ENCODE measurements around the gene LCORL.
A peak's percentile ranks its signal among the peaks of the same experiment; 100 is the strongest.

The LCORL gene

GRCh38 chr4:18020671-18021469 is 685 bp downstream of the LCORL start:
- Histone ChIP-seq H2BK120ac (ENCODE audit: insufficient read depth, low read length, poor library complexity) (peak overlapping the region; percentile 87), H3K79me1 (ENCODE audit: low read length) (peaks cover 11% of the 10 kb centered on the region), H4K12ac (ENCODE audit: low read depth, low read length) (peak overlapping the region; percentile 89), H4K91ac (ENCODE audit: low read depth, low read length) (peak overlapping the region; percentile 92), H3K9me3 (ENCODE audit: insufficient read depth, low read depth, low read length) (no peaks in the 10 kb centered on the region), H4K8ac (ENCODE audit: low read depth, low read length) (peak overlapping the region; percentile 78), H3K27ac (ENCODE audit: low read depth, low read length) (peak overlapping the region; percentile 89), H3K9ac (ENCODE audit: low read length) (peak overlapping the region; percentile 93), H3K4ac (ENCODE audit: low read depth, low read length) (peak overlapping the region; percentile 85), H3K14ac (ENCODE audit: low read length) (peak overlapping the region; percentile 87), H3K18ac (ENCODE audit: low read length) (peak overlapping the region; percentile 94), H3K27me3 (ENCODE audit: insufficient read depth, low read length) (no peaks in the 10 kb centered on the region), H3K36me3 (ENCODE audit: control insufficient read depth in 1 of 2, insufficient read depth in 2 of 2, low read length in 2 of 2) (no peaks in the 10 kb centered on the region), H3K4me1 (ENCODE audit: control insufficient read depth in 1 of 2, insufficient read depth in 2 of 2, low read length in 2 of 2) (peaks cover 0 to 2% of the 10 kb centered on the region in 2 experiments), H2AFZ (ENCODE audit: insufficient read depth, low read length, poor library complexity) (peak overlapping the region; percentile 97), H2BK12ac (ENCODE audit: low read length) (peak overlapping the region; percentile 68), H2AK5ac (ENCODE audit: low read length) (peak overlapping the region; percentile 7), H3K79me2 (ENCODE audit: control insufficient read depth, insufficient read depth, low read length, poor library complexity) (peaks cover 11% of the 10 kb centered on the region), H3K4me3 (ENCODE audit: low read depth, low read length) (peak overlapping the region; percentile 88), H3K23ac (ENCODE audit: low read length) (no peak overlapping the region), H2BK5ac (ENCODE audit: low read depth, low read length, poor library complexity) (peak overlapping the region; percentile 95), H3K4me2 (ENCODE audit: low read length) (peak overlapping the region; percentile 88)
- peak; percentile 23 to 51 for DNase-seq
- no CpG with 5 or more reads among the region's 90 CpGs for WGBS (ENCODE audit: extremely low coverage, insufficient coverage, insufficient read length)

GRCh38 chr4:18020145-18020670 is 1.3 kb downstream of the LCORL start:
- H4K12ac ChIP-seq (ENCODE audit: low read depth, low read length): no peak overlapping the region
- no peak overlapping the region for H2AK5ac ChIP-seq (ENCODE audit: low read length)
- H3K9ac ChIP-seq (ENCODE audit: low read length): peak overlapping the region; percentile 28
- H3K4me3 ChIP-seq (ENCODE audit: low read depth, low read length): peak overlapping the region; percentile 88
- peaks cover 0 to 2% of the 10 kb centered on the region in 2 experiments for H3K4me1 ChIP-seq (ENCODE audit: control insufficient read depth in 1 of 2, insufficient read depth in 2 of 2, low read length in 2 of 2)
- H3K23ac ChIP-seq (ENCODE audit: low read length): no peak overlapping the region
- no peak overlapping the region for H2AFZ ChIP-seq (ENCODE audit: insufficient read depth, low read length, poor library complexity)
- H3K9me3 ChIP-seq (ENCODE audit: insufficient read depth, low read depth, low read length): no peaks in the 10 kb centered on the region
- no peak overlapping the region for H2BK12ac ChIP-seq (ENCODE audit: low read length)
- DNase-seq: peak in 1 of 2 donors; percentile 14
- no peaks in the 10 kb centered on the region for H3K36me3 ChIP-seq (ENCODE audit: control insufficient read depth in 1 of 2, insufficient read depth in 2 of 2, low read length in 2 of 2)
- no peak overlapping the region for H2BK5ac ChIP-seq (ENCODE audit: low read depth, low read length, poor library complexity)
- peak overlapping the region; percentile 6 for H3K4ac ChIP-seq (ENCODE audit: low read depth, low read length)
- H3K14ac ChIP-seq (ENCODE audit: low read length): no peak overlapping the region
- peaks cover 11% of the 10 kb centered on the region for H3K79me2 ChIP-seq (ENCODE audit: control insufficient read depth, insufficient read depth, low read length, poor library complexity)
- no peak overlapping the region for H2BK120ac ChIP-seq (ENCODE audit: insufficient read depth, low read length, poor library complexity)
- H4K91ac ChIP-seq (ENCODE audit: low read depth, low read length): no peak overlapping the region
- peak overlapping the region; percentile 88 for H3K4me2 ChIP-seq (ENCODE audit: low read length)
- no peaks in the 10 kb centered on the region for H3K27me3 ChIP-seq (ENCODE audit: insufficient read depth, low read length)
- no peak overlapping the region for H3K27ac ChIP-seq (ENCODE audit: low read depth, low read length)
- peaks cover 11% of the 10 kb centered on the region for H3K79me1 ChIP-seq (ENCODE audit: low read length)
- no peak overlapping the region for H3K18ac ChIP-seq (ENCODE audit: low read length)
- WGBS (ENCODE audit: extremely low coverage, insufficient coverage, insufficient read length): 100% methylated on average over 2 of the region's 16 CpGs
- no peak overlapping the region for H4K8ac ChIP-seq (ENCODE audit: low read depth, low read length)

GRCh38 chr4:18014269-18014668 is 7.3 kb downstream of the LCORL start:
- Histone ChIP-seq H3K4me1 (ENCODE audit: control insufficient read depth in 1 of 2, insufficient read depth in 2 of 2, low read length in 2 of 2) (peaks cover 0 to 1% of the 10 kb centered on the region in 2 experiments), H3K23ac (ENCODE audit: low read length) (no peak overlapping the region), H3K79me1 (ENCODE audit: low read length) (no peaks in the 10 kb centered on the region), H2BK12ac (ENCODE audit: low read length) (no peak overlapping the region), H4K91ac (ENCODE audit: low read depth, low read length) (no peak overlapping the region), H3K4me2 (ENCODE audit: low read length) (no peak overlapping the region), H3K14ac (ENCODE audit: low read length) (no peak overlapping the region), H3K36me3 (ENCODE audit: control insufficient read depth in 1 of 2, insufficient read depth in 2 of 2, low read length in 2 of 2) (no peaks in the 10 kb centered on the region), H3K18ac (ENCODE audit: low read length) (no peak overlapping the region), H4K12ac (ENCODE audit: low read depth, low read length) (no peak overlapping the region), H3K9me3 (ENCODE audit: insufficient read depth, low read depth, low read length) (no peaks in the 10 kb centered on the region), H2BK120ac (ENCODE audit: insufficient read depth, low read length, poor library complexity) (no peak overlapping the region), H3K9ac (ENCODE audit: low read length) (no peak overlapping the region), H3K4ac (ENCODE audit: low read depth, low read length) (no peak overlapping the region), H3K27ac (ENCODE audit: low read depth, low read length) (no peak overlapping the region), H3K27me3 (ENCODE audit: insufficient read depth, low read length) (no peaks in the 10 kb centered on the region), H2AK5ac (ENCODE audit: low read length) (no peak overlapping the region), H2BK5ac (ENCODE audit: low read depth, low read length, poor library complexity) (no peak overlapping the region), H2AFZ (ENCODE audit: insufficient read depth, low read length, poor library complexity) (no peak overlapping the region), H4K8ac (ENCODE audit: low read depth, low read length) (no peak overlapping the region), H3K79me2 (ENCODE audit: control insufficient read depth, insufficient read depth, low read length, poor library complexity) (peaks cover 2% of the 10 kb centered on the region), H3K4me3 (ENCODE audit: low read depth, low read length) (no peak overlapping the region)
- WGBS (ENCODE audit: extremely low coverage, insufficient coverage, insufficient read length): no CpG with 5 or more reads among the region's 1 CpG
- no peak for DNase-seq

DNA sequence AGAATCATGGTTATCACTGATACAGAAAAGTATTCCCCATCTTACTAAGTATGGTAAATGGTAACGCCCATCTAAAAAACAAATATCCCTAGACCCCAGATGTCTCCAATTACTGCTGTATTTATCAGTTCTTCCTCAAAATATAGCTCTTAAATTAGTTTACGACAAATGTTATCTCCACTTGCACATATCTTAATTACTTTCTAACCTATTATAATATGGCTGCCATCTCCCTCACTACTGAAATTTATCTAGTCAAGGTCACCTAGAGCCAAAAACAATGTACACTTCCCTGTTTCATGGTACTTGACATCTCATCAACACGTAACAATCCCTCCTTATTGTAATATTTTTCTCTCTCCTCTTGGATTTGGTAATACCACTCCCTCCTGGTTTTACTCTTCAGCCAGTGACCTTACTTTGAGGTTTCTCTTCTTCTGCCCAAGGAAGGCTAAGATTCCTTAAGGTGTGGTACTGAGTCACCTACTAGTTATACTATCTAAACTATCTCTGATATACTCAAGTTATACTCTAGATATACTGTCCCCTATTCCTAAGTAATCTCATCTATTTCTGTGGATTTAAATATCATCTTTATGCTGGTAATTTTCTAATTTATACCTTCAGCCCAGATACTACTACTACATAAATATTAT is 8.6 kb downstream of the LCORL start:
- no peak overlapping the region for H3K27ac ChIP-seq (ENCODE audit: low read depth, low read length)

More for the DNA sequence above, 8.6 kb downstream of the LCORL start:
- DNase-seq: no peak
- Histone ChIP-seq H3K79me1 (ENCODE audit: low read length) (no peaks in the 10 kb centered on the region), H2AK5ac (ENCODE audit: low read length) (no peak overlapping the region), H4K8ac (ENCODE audit: low read depth, low read length) (no peak overlapping the region), H2BK120ac (ENCODE audit: insufficient read depth, low read length, poor library complexity) (no peak overlapping the region), H2BK5ac (ENCODE audit: low read depth, low read length, poor library complexity) (no peak overlapping the region), H3K18ac (ENCODE audit: low read length) (no peak overlapping the region), H3K4me3 (ENCODE audit: low read depth, low read length) (no peak overlapping the region), H2AFZ (ENCODE audit: insufficient read depth, low read length, poor library complexity) (no peak overlapping the region), H3K36me3 (ENCODE audit: control insufficient read depth in 1 of 2, insufficient read depth in 2 of 2, low read length in 2 of 2) (no peaks in the 10 kb centered on the region), H3K23ac (ENCODE audit: low read length) (no peak overlapping the region), H3K4me2 (ENCODE audit: low read length) (no peak overlapping the region), H3K4me1 (ENCODE audit: control insufficient read depth in 1 of 2, insufficient read depth in 2 of 2, low read length in 2 of 2) (peaks cover 0 to 1% of the 10 kb centered on the region in 2 experiments), H4K91ac (ENCODE audit: low read depth, low read length) (no peak overlapping the region), H3K14ac (ENCODE audit: low read length) (no peak overlapping the region), H3K27me3 (ENCODE audit: insufficient read depth, low read length) (no peaks in the 10 kb centered on the region), H2BK12ac (ENCODE audit: low read length) (no peak overlapping the region), H3K79me2 (ENCODE audit: control insufficient read depth, insufficient read depth, low read length, poor library complexity) (peaks cover 2% of the 10 kb centered on the region), H3K9me3 (ENCODE audit: insufficient read depth, low read depth, low read length) (no peaks in the 10 kb centered on the region), H3K9ac (ENCODE audit: low read length) (no peak overlapping the region), H4K12ac (ENCODE audit: low read depth, low read length) (no peak overlapping the region), H3K4ac (ENCODE audit: low read depth, low read length) (peak overlapping the region; percentile 14)
- no CpG with 5 or more reads among the region's 3 CpGs for WGBS (ENCODE audit: extremely low coverage, insufficient coverage, insufficient read length)

Data from trophoblast cell (in vitro differentiated cells and primary cell).